Kasumi-1 (cell line): ENCODE results near the gene KRTAP13-3.

Experiments
- DNase-seq, 2 experiments: peaks; one replicate each; lab custom pipeline; 2025; lab: John Stamatoyannopoulos, UW

KRTAP13-3 gene

GRCh38 chr21:30425826-30426225 is at the start of gene KRTAP13-3:
TSS of gene KRTAP13-3 (minus strand) at chr21:30425926. CDS start at chr21:30425912, 14 bp downstream.
- no peak for DNase-seq

- DNase-seq, result no peak
These were observed 43.4 kb upstream of the KRTAP13-3 start for GRCh38 chr21:30468900-30469714.

GRCh38 chr21:30463713-30464112 is 38.0 kb upstream of the KRTAP13-3 start:
- DNase-seq, result peak; percentile 39 to 63

GRCh38 chr21:30448514-30448913 is 22.8 kb upstream of the KRTAP13-3 start:
- DNase-seq, result no peak

- DNase-seq, result peak; percentile 23 to 58
These were observed 21.3 kb upstream of the KRTAP13-3 start for GRCh38 chr21:30447056-30447455.

GRCh38 chr21:30444204-30444603 is 18.5 kb upstream of the KRTAP13-3 start:
- no peak for DNase-seq

GRCh38 chr21:30443226-30443625 is 17.5 kb upstream of the KRTAP13-3 start:
- DNase-seq, result no peak

GRCh38 chr21:30439975-30440374 is 14.2 kb upstream of the KRTAP13-3 start, which contains the start of gene KRTAP15-1:
TSS of gene KRTAP15-1 (plus strand) at chr21:30440275. CDS start at chr21:30440328, 53 bp downstream.
- no peak for DNase-seq

GRCh38 chr21:30437010-30437565 is 11.4 kb upstream of the KRTAP13-3 start:
- no peak for DNase-seq

- peak; percentile 49 to 64 for DNase-seq
These were observed 8.4 kb upstream of the KRTAP13-3 start for GRCh38 chr21:30434033-30434631.

GRCh38 chr21:30430170-30430655 is 4.5 kb upstream of the KRTAP13-3 start, which contains the start of gene KRTAP13-4:
TSS of gene KRTAP13-4 (plus strand) at chr21:30430220. CDS start at chr21:30430276, 56 bp downstream.
- no peak for DNase-seq

GRCh38 chr21:30426731-30427130 is 1.0 kb upstream of the KRTAP13-3 start:
- DNase-seq, result no peak

GRCh38 chr21:30415993-30416392 is 9.7 kb downstream of the KRTAP13-3 start:
- DNase-seq, result no peak

GRCh38 chr21:30408782-30409494 is 16.8 kb downstream of the KRTAP13-3 start:
- peak; percentile 22 to 52 for DNase-seq

- DNase-seq, result no peak
These were observed 30.0 kb downstream of the KRTAP13-3 start, which contains the start of gene KRTAP13-1 for GRCh38 chr21:30395731-30396130. TSS of gene KRTAP13-1 (plus strand) at chr21:30396031. CDS start at chr21:30396087, 56 bp downstream.

- no peak for DNase-seq
These were observed 34.2 kb downstream of the KRTAP13-3 start for GRCh38 chr21:30391492-30392025.

- DNase-seq, result no peak
These were observed 43.5 kb downstream of the KRTAP13-3 start for GRCh38 chr21:30382201-30382600.
